GM19239 (cell line): ENCODE data around the gene PTPRE.
"Not testable (repeated sequence)": the region's sequence is repeated elsewhere in the genome, so short reads cannot be mapped to it uniquely, and the experiment has no call there.

Source experiments
- DNase-seq: peaks from one replicate; pipeline ENCODE4 v3.0.0; 2011; ENCODE audit warnings: low spot score; ENCODE audit not compliant: insufficient read length
- FAIRE-seq: peaks from 2 replicates; lab custom pipeline; 2011; peaks lifted over from hg19 to GRCh38; lab: Jason Lieb, UNC

Gene PTPRE

DNA sequence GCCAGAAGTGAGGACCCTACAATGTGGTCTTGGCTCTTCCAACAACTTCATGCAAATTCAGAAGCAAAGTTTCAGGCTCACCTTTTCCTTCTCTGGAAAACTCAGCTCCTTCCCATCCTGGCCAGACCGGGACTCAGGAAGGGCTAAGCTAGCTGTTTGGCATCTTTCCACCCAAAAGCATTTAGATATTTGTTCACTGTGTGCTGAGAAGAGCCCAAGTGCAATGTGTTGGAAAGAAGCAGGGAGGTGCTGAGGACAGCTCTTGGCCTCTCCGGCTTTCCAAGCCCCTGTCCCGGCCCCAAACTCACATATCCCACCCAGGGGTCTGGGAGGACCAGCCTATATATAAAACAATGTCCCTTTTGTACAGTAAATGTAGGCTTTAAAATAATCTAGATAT lies 174.8 kb downstream of the PTPRE start:
- DNase-seq, result no peak
- FAIRE-seq, result no peak

DNA sequence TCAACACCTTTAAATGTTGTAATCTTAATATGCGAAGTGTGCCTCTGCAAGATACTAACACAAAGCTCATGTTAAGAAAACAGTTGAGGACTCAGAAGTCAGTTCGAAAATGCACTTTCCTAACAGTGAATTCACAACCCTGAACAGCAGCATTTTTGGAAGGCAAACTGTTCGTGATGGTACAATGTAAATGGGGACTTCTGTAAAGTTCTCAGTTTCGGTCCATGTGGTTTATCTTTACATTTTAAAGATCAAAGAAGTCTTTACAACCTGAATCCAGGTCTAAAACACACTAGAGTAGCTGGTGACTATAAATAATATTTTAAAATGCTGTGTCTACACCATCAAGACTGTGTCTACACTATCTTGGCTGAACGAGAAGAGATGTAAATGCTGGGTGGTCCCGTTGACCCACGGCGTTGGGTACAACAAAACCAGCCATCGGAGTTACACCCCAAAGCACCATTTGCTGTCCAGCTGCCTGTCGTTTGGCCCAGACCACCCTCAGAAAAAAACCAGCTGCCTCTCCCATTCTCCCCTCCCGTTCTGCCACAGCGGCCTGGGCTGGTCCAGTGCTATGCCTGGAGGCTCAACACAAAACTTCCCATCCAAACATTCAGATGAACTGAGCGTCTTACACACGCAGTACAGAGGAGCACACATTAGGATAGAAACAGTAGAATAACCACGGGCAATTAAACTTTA lies 176.4 kb downstream of the PTPRE start:
- FAIRE-seq (no peak), DNase-seq (no peak)

DNA sequence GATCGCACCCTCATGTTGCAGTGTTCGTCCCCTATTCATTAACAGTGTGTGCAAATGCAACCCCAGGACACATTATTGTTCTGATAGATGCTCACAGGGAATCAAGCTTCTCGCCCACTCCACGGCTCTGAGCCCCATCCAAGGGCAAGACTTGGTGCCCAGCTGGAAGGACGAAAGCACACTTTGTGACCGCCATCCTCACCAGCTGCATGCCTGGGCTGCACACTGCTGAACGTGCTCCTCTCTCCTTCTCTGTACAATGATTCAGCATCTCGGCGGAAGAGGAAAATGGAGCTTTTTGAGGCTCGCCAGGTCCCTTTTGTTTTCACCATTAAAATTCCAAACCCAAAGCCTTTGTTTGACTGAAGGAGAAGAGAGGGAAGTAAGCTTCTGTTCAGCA lies 177.5 kb downstream of the PTPRE start:
- FAIRE-seq (no peak), DNase-seq (no peak)

DNA sequence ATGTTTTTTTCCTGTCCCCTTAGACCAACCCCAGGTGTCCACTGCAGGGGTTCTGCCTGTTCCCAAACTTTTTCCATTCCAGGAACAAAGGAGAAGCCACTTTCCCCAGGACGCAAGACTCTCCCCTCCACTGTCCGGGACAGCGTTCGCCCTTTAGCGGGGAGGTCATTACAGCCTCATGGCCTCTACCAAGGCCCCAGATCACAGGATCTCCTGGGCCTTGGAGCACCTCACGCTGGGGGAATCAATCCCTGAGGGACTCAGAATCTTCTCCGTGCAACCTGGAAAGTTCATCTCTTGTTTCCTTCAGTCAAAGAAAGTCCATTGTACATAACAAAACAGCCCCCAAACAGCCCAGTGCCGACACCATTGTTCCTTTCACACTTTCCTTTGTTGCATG lies 178.1 kb downstream of the PTPRE start:
- DNase-seq, result no peak
- no peak for FAIRE-seq

- no peak for FAIRE-seq
- no peak for DNase-seq
These were observed 179.3 kb downstream of the PTPRE start for GRCh38 chr10:128086003-128086863.

DNA sequence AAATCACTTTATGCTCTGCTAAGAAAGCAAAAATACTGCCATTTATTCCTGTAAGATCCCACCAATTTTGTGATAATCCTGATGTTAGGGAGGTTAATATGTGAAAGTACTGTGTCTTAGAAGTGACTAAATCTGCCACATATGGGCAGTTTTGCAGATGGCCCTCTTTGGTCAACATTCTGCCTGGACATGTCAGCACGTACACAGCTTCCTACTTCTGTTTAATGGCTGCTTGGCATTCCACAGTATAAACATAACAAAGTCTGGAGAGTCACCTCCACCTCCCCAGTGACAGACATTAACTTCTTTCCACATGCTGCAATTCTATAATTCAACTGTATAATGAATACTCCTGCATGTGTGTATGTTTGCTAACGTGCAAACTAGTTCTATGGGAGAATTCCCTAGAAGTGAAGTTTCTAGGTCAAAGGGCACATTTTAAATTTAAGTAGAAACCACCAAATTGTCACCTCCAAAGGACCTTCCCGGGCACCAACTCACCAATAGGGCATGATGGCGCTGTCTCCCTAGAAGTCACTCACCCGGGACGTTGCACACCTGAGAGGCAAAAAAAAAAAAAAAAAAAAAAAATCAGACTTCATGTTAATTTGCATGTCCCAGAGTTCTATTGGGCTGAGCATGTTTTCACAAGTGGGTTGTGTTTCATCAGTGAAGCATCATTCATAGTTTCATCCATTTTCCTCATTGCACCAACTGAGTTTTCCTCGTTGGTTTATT lies 180.4 kb downstream of the PTPRE start:
- FAIRE-seq, result no peak

GRCh38 chr10:128087884-128088709 lies 181.2 kb downstream of the PTPRE start:
- FAIRE-seq (no peak), DNase-seq (no peak)

More for the DNA sequence above, 180.4 kb downstream of the PTPRE start:
- no peak for DNase-seq

- FAIRE-seq (no peak), DNase-seq (no peak)
These were observed 184.8 kb downstream of the PTPRE start for GRCh38 chr10:128091636-128092210.

GRCh38 chr10:128092454-128092853 lies 185.6 kb downstream of the PTPRE start:
- DNase-seq (no peak), FAIRE-seq (no peak)

- DNase-seq, FAIRE-seq: not testable (repeated sequence)
These were observed 187.7 kb downstream of the PTPRE start for GRCh38 chr10:128094596-128094995.

DNA sequence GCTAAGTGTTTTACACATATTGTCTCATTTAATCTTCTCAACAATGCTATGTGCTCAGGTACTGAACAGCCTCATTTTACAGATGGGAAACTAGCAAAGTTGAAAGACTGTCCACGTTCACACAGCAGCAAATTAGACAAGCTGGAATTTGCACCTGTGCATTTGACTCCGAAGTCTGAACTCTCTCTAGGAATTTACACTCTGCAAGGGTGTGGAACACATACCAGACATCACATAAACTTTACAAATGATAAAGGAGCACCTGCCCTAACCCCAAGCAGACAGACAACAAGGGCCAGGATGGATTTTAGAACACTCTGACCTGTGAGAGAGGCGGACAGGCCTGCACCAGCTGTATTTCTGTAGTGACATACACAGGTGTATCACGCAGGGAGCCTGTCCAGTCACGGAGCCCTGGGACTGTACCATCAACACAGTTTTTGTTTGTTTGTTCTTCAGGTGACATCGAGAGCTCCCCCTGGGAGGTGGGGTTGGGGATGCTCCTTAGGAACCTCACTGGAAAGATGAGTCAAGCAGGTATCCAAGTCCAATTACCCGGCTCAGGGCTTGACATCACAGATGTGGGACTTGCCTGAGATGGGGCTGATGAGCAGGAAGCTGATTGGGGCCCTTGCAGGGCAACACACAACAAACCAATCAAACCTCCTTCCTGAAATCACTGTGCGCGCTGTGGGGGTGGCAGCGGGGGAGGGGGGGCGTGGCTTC lies 188.3 kb downstream of the PTPRE start:
- FAIRE-seq, result no peak
- DNase-seq, result no peak

- DNase-seq (no peak), FAIRE-seq (no peak)
These were observed 189.0 kb downstream of the PTPRE start for GRCh38 chr10:128095753-128096469.

GRCh38 chr10:128096486-128097199 lies 189.7 kb downstream of the PTPRE start:
- FAIRE-seq (peak; percentile 21), DNase-seq (no peak)

- FAIRE-seq (no peak), DNase-seq (no peak)
These were observed 190.9 kb downstream of the PTPRE start for GRCh38 chr10:128097783-128098182.

DNA sequence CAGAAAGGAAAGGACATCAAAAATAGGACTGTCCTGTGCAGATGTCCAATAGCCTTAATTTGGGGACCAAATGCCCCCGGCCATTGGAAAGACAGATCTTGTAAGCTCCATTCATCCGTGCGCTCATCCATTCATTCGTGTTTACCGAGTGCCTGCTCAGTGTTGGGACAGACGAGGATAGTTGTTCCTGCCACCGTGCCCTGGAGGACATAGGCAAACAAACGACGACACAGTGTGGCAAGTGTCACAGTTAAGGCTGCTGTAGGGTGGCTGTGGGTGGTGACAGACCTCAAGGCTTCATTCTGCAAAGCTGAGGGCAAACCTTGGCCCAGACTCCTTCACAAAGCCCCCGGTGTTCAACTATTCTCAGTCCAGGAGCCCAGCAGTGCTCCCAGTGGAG lies 191.7 kb downstream of the PTPRE start:
- FAIRE-seq (no peak), DNase-seq (no peak)

DNA sequence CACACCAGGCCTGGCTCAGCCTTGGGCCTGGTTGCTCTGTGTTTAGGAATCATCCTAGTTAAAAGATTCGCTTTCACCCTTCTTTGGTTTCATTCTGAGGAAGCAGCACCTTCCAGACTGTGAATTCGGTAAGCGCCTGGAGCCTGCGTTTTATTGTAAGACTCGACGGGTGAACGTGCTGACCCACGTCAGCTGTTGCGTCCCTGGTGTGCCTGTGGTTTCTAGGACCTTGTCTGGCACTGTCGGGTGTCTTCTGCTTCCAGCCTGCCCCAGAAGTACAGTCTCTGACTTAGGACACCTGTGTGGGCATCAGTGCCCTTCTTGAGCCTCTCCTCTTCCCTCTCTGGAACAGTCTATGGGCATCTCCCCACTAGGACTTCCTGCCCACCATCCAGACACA lies 193.0 kb downstream of the PTPRE start:
- DNase-seq (no peak), FAIRE-seq (no peak)

DNA sequence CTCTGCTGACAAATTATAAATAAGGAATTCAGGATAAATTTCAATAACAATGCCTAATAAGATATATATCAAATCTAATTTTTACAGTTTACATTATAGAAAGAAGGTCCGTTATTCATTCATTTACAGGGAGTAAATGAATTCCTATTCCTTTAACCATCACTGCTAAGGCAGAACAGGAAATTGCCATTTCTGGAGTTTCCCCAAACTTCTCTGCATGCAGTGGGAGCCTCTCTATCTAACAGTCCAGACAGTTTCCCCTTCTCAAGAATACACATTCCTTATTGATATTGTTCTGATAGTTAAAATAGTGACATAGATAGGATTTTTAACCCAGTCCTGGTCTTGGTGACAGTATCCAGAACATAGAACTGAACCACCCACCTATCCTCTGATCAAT lies 195.0 kb downstream of the PTPRE start:
- FAIRE-seq, result no peak

More for the DNA sequence above, 195.0 kb downstream of the PTPRE start:
- no peak for DNase-seq
